Liver (tissue), 9 donors: Measurements from ENCODE around the gene GPRC5B. TPM values are rescaled to one million over a fixed set of nuclear protein-coding genes. Genes with fewer than 3 reads are reported as not detected.

Source experiments
- DNase-seq: peaks from one replicate; pipeline ENCODE4 v3.0.0-alpha.2; 2017; ENCODE audit warnings: low spot score
- H3K27ac ChIP-seq, 2 donors: one replicate each; pipeline ENCODE4 v1.7.0; 2013; ENCODE audit warnings: inconsistent platforms in 2 of 2, low read length in 2 of 2, control low read depth in 1 of 2, low read depth in 1 of 2, mild to moderate bottlenecking in 1 of 2
- H3K27me3 ChIP-seq, 4 donors: one replicate each; pipeline versions ENCODE4 v1.6.1 to v1.7.0; 2013; ENCODE audit warnings: low read length in 3 of 4, inconsistent platforms in 1 of 4, mild to moderate bottlenecking in 1 of 4, moderate library complexity in 1 of 4; ENCODE audit not compliant: control insufficient read depth in 4 of 4, insufficient read depth in 4 of 4
- H3K36me3 ChIP-seq, 4 donors: one replicate each; pipeline versions ENCODE4 v1.6.1 to v1.7.0; 2013; ENCODE audit warnings: low read length in 3 of 4, mild to moderate bottlenecking in 3 of 4, low read depth in 1 of 4, moderate library complexity in 1 of 4; ENCODE audit not compliant: control insufficient read depth in 4 of 4, insufficient read depth in 3 of 4
- H3K4me1 ChIP-seq, 4 donors: one replicate each; pipeline versions ENCODE4 v1.6.1 to v1.7.0; 2013; ENCODE audit warnings: low read length in 3 of 4, mild to moderate bottlenecking in 3 of 4, moderate library complexity in 1 of 4; ENCODE audit not compliant: control insufficient read depth in 4 of 4, insufficient read depth in 4 of 4
- H3K4me3 ChIP-seq, 3 donors: one replicate each; pipeline versions ENCODE4 v1.6.1 to v1.7.0; 2013; ENCODE audit warnings: low read length in 3 of 3, control low read depth in 1 of 3, low read depth in 1 of 3, mild to moderate bottlenecking in 1 of 3
- H3K9ac ChIP-seq, 2 donors: one replicate each; pipeline ENCODE4 v1.7.0; 2013; ENCODE audit warnings: low read length in 2 of 2, mild to moderate bottlenecking in 2 of 2, moderate library complexity in 2 of 2, control low read depth in 1 of 2, low read depth in 1 of 2
- H3K9me3 ChIP-seq, 4 donors: one replicate each; pipeline versions ENCODE4 v1.6.1 to v1.7.0; 2013; ENCODE audit warnings: low read length in 3 of 4; ENCODE audit not compliant: control insufficient read depth in 4 of 4
- EGR1 ChIP-seq, 2 donors: IDR thresholded peaks; 2 replicates each; pipeline ENCODE4 v1.6.1; 2016 to 2018; ENCODE audit warnings: antibody characterized with exemption in 2 of 2, low read depth in 2 of 2
- FOXA1 ChIP-seq: IDR thresholded peaks from 2 replicates; pipeline ENCODE4 v1.6.1; 2016; ENCODE audit warnings: antibody characterized with exemption
- FOXA2 ChIP-seq: IDR thresholded peaks from 2 replicates; pipeline ENCODE4 v1.6.1; 2016; ENCODE audit warnings: antibody characterized with exemption
- GABPA ChIP-seq, 2 donors: IDR thresholded peaks in 1 of 2; conservative IDR thresholded peaks in 1 of 2; 2 replicates each; pipeline ENCODE4 v1.6.1; 2016; ENCODE audit warnings: antibody characterized with exemption in 2 of 2, mild to moderate bottlenecking in 1 of 2, moderate library complexity in 1 of 2
- HNF4A ChIP-seq, 2 donors: conservative IDR thresholded peaks; 2 replicates each; pipeline ENCODE4 v1.6.1; 2016; ENCODE audit warnings: antibody characterized with exemption in 2 of 2, mild to moderate bottlenecking in 2 of 2
- HNF4G ChIP-seq: IDR thresholded peaks from 2 replicates; pipeline ENCODE4 v1.6.1; 2016; ENCODE audit warnings: antibody characterized with exemption
- JUND ChIP-seq, 2 donors: IDR thresholded peaks; 2 replicates each; pipeline ENCODE4 v1.6.1; 2016; ENCODE audit warnings: antibody characterized with exemption in 2 of 2
- NR2F2 ChIP-seq: IDR thresholded peaks from 2 replicates; pipeline ENCODE4 v1.6.1; 2016; ENCODE audit warnings: antibody characterized with exemption
- RAD21 ChIP-seq, 2 donors: IDR thresholded peaks; 2 replicates each; pipeline ENCODE4 v1.6.1; 2016; ENCODE audit warnings: antibody characterized with exemption in 2 of 2, mild to moderate bottlenecking in 2 of 2
- RXRA ChIP-seq, 2 donors: IDR thresholded peaks; 2 replicates each; pipeline ENCODE4 v1.6.1; 2017 to 2018; ENCODE audit warnings: antibody characterized with exemption in 2 of 2, mild to moderate bottlenecking in 1 of 2
- SP1 ChIP-seq: IDR thresholded peaks from 2 replicates; pipeline ENCODE4 v1.6.1; 2018; ENCODE audit warnings: antibody characterized with exemption, mild to moderate bottlenecking
- TAF1 ChIP-seq: conservative IDR thresholded peaks from 2 replicates; pipeline ENCODE4 v1.6.1; 2016; ENCODE audit warnings: antibody characterized with exemption, mild to moderate bottlenecking
- YY1 ChIP-seq: IDR thresholded peaks from 2 replicates; pipeline ENCODE4 v1.6.1; 2016; ENCODE audit warnings: antibody characterized with exemption, mild to moderate bottlenecking
- WGBS: extraction: QIAGEN DNeasy Blood & Tissue Kit; methylation state at CpG from one replicate; pipeline ENCODE4 v1.1.7; 2013; 5-methylcytosine and 5-hydroxymethylcytosine counted together
- polyA plus RNA-seq, 2 donors: library from polyadenylated mRNA; stranded (reverse) in 1 of 2; unstranded in 1 of 2; fragments of 200-250 nt in 1 of 2; fragments of >200 nt in 1 of 2; fragmentation: Nextera tagmentation in 1 of 2; extraction: Ambion mirVana in 1 of 2; gene quantifications; one replicate each; pipeline versions ENCODE4 v1.2.1 to v1.2.3, GENCODE V29; 2013 to 2015
- total RNA-seq, 2 donors: library from RNA; depleted of rRNA; stranded (reverse); fragments of >200 nt; gene quantifications; one replicate each; pipeline ENCODE4 v1.2.3, GENCODE V29; 2014
- TF ChIP-seq, protein P1 (sequence below): fragments of 150-350 bp; IDR thresholded peaks from 2 replicates; pipeline ENCODE4 v1.5.1; 2017; ENCODE audit warnings: improper control_type of control experiment, low read depth, low read length; ENCODE audit not compliant: missing input control
- TF ChIP-seq, protein P2 (sequence below): IDR thresholded peaks from 2 replicates; pipeline ENCODE4 v1.6.1; 2016; ENCODE audit warnings: antibody characterized with exemption, mild to moderate bottlenecking
- TF ChIP-seq, protein P3 (sequence below): IDR thresholded peaks from 2 replicates; pipeline ENCODE4 v1.6.1; 2016; ENCODE audit warnings: antibody characterized with exemption
- TF ChIP-seq, protein P4 (sequence below): IDR thresholded peaks from 2 replicates; pipeline ENCODE4 v1.6.1; 2016; ENCODE audit warnings: antibody characterized with exemption
- TF ChIP-seq, protein P5 (sequence below): IDR thresholded peaks from 2 replicates; pipeline ENCODE4 v1.6.1; 2016; ENCODE audit warnings: antibody characterized with exemption
- donor health status: healthy.
- donor health status: healthy.
- donor health status: healthy.
- donor health status: healthy.
- donor health status: healthy.

The GPRC5B gene
- total and polyA plus RNA-seq, 4 donors = 1.5 to 4.7 (median 2.7) TPM

DNA sequence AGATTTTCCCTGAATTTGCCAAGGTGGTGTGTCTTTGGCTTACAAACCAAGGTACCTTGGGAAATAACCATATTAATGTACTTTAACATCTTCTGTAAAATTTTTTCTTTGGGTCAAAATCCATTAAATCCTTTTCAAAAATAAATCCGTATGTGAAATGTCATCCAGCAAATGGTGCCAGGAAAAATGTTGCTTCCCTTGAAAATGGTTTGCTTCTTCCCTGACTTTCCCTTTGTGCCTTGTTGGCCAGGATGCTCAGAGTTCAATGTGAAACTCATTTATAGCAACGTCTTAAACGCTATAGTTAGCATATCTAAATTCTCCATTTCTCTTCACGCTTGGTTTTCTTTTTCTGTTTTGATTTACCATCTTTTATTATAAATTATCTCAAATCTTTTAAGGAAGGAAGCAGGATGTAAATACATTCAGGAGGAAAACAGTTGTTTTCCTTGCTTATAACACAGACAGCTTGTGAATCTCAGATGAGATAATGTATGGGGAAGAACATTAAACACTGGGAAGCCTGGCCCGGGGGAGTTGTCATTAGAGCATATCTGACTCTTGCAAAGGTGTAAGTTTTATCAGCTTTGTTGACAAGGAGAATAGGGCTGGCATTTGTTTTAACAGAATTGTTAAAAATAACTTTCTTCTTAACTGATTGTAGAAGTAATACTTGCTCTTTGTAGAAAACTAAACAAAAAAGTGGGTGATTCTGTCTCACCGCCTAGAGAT, 42.1 kb downstream of the GPRC5B start:
- H3K4me1 ChIP-seq = no peaks in the 10 kb centered on the region
- H3K4me3 ChIP-seq = no peak overlapping the region
- no peaks in the 10 kb centered on the region for H3K27me3 ChIP-seq
- no peak overlapping the region for H3K9ac ChIP-seq
- H3K27ac ChIP-seq = no peak overlapping the region
- DNase-seq = no peak
- TF ChIP-seq, protein P1, sequence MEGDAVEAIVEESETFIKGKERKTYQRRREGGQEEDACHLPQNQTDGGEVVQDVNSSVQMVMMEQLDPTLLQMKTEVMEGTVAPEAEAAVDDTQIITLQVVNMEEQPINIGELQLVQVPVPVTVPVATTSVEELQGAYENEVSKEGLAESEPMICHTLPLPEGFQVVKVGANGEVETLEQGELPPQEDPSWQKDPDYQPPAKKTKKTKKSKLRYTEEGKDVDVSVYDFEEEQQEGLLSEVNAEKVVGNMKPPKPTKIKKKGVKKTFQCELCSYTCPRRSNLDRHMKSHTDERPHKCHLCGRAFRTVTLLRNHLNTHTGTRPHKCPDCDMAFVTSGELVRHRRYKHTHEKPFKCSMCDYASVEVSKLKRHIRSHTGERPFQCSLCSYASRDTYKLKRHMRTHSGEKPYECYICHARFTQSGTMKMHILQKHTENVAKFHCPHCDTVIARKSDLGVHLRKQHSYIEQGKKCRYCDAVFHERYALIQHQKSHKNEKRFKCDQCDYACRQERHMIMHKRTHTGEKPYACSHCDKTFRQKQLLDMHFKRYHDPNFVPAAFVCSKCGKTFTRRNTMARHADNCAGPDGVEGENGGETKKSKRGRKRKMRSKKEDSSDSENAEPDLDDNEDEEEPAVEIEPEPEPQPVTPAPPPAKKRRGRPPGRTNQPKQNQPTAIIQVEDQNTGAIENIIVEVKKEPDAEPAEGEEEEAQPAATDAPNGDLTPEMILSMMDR = no peak
- H3K36me3 ChIP-seq = no peaks in the 10 kb centered on the region
- WGBS = 65% methylated on average over 6 of the region's 6 CpGs
- H3K9me3 ChIP-seq = no peaks in the 10 kb centered on the region

DNA sequence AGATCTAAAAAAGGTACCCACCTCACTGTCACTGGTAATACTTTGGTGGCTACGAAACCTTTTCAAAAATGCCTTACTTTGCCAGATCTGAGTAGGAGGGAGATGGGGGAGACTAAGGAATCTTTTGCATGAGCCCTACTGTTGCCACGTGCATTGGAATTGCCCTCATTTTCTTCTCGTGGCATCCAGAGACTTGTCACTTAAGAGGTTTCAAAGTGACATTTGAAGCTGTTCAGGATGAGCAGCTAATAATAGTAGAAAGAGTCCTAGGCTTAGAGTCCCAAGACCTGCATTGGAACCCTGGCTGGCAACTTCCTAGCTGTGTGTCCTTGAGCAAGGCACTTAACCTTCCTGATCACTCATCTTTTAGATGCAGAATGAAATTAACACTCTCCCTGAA, 43.5 kb downstream of the GPRC5B start:
- no peaks in the 10 kb centered on the region for H3K4me1 ChIP-seq
- no peak overlapping the region for H3K4me3 ChIP-seq
- DNase-seq = no peak
- no peaks in the 10 kb centered on the region for H3K9me3 ChIP-seq
- no peak overlapping the region for H3K9ac ChIP-seq
- WGBS = 87% methylated on average over 3 of the region's 3 CpGs
- H3K27ac ChIP-seq = no peak overlapping the region
- H3K27me3 ChIP-seq = no peaks in the 10 kb centered on the region
- TF ChIP-seq TAF1 (no peak), FOXA1 (no peak), NR2F2 (no peak), JUND (IDR thresholded peaks at IDR 0.05) (no peak), SP1 (no peak), HNF4G (no peak), EGR1 (IDR thresholded peaks at IDR 0.05; ENCODE audit: low read depth in 2 of 2) (no peak), FOXA2 (no peak), YY1 (no peak), RAD21 (IDR thresholded peaks at IDR 0.05) (no peak), GABPA (IDR thresholded peaks at IDR 0.05 in 1 of 2, conservative IDR thresholded peaks at IDR 0.05 in 1 of 2) (no peak), HNF4A (conservative IDR thresholded peaks at IDR 0.05) (no peak), RXRA (IDR thresholded peaks at IDR 0.05) (no peak)
- TF ChIP-seq, protein P1 = no peak
- TF ChIP-seq, protein P2, sequence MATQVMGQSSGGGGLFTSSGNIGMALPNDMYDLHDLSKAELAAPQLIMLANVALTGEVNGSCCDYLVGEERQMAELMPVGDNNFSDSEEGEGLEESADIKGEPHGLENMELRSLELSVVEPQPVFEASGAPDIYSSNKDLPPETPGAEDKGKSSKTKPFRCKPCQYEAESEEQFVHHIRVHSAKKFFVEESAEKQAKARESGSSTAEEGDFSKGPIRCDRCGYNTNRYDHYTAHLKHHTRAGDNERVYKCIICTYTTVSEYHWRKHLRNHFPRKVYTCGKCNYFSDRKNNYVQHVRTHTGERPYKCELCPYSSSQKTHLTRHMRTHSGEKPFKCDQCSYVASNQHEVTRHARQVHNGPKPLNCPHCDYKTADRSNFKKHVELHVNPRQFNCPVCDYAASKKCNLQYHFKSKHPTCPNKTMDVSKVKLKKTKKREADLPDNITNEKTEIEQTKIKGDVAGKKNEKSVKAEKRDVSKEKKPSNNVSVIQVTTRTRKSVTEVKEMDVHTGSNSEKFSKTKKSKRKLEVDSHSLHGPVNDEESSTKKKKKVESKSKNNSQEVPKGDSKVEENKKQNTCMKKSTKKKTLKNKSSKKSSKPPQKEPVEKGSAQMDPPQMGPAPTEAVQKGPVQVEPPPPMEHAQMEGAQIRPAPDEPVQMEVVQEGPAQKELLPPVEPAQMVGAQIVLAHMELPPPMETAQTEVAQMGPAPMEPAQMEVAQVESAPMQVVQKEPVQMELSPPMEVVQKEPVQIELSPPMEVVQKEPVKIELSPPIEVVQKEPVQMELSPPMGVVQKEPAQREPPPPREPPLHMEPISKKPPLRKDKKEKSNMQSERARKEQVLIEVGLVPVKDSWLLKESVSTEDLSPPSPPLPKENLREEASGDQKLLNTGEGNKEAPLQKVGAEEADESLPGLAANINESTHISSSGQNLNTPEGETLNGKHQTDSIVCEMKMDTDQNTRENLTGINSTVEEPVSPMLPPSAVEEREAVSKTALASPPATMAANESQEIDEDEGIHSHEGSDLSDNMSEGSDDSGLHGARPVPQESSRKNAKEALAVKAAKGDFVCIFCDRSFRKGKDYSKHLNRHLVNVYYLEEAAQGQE = no peak
- TF ChIP-seq, protein P3, sequence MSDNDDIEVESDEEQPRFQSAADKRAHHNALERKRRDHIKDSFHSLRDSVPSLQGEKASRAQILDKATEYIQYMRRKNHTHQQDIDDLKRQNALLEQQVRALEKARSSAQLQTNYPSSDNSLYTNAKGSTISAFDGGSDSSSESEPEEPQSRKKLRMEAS = no peak
- TF ChIP-seq, protein P4, sequence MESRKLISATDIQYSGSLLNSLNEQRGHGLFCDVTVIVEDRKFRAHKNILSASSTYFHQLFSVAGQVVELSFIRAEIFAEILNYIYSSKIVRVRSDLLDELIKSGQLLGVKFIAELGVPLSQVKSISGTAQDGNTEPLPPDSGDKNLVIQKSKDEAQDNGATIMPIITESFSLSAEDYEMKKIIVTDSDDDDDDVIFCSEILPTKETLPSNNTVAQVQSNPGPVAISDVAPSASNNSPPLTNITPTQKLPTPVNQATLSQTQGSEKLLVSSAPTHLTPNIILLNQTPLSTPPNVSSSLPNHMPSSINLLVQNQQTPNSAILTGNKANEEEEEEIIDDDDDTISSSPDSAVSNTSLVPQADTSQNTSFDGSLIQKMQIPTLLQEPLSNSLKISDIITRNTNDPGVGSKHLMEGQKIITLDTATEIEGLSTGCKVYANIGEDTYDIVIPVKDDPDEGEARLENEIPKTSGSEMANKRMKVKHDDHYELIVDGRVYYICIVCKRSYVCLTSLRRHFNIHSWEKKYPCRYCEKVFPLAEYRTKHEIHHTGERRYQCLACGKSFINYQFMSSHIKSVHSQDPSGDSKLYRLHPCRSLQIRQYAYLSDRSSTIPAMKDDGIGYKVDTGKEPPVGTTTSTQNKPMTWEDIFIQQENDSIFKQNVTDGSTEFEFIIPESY = no peak
- TF ChIP-seq, protein P5, sequence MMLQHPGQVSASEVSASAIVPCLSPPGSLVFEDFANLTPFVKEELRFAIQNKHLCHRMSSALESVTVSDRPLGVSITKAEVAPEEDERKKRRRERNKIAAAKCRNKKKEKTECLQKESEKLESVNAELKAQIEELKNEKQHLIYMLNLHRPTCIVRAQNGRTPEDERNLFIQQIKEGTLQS = no peak
- no peaks in the 10 kb centered on the region for H3K36me3 ChIP-seq
